ENCODE measurements around the gene ZC3H6. TPM values are rescaled to one million over a fixed set of nuclear protein-coding genes. Genes with fewer than 3 reads are reported as not detected.

The ZC3H6 gene
- total RNA-seq (2012; rRNA removed) (2.0 and 2.2 TPM in 2 replicates), polyA plus RNA-seq (2012; rRNA removed) (0.55 and 0.60 TPM in 2 replicates), Bru-seq, nascent RNA (percentile 52 among the genes with signal in this experiment), BruChase-seq, experiment 1, labeled RNA remaining after a 6-hour chase (percentile 70 among the genes with signal in this experiment), BruChase-seq, experiment 2, labeled RNA remaining after a 2-hour chase (percentile 69 among the genes with signal in this experiment)
- polyA plus RNA-seq (2012; cell fraction: cytosol; rRNA removed): 0.14 and 0.18 TPM in 2 replicates
- polyA plus RNA-seq (2012; cell fraction: nucleus; rRNA removed; ENCODE audit: low replicate concordance): 0.29 and 1.2 TPM in 2 replicates
- long read RNA-seq, full-length matches to known transcripts: 1 of 7 reads
- long read RNA-seq, partial matches to known transcripts: 5 of 7 reads
- long read RNA-seq, other reads (novel, unspliced or antisense): 1 of 7 reads

- no peaks in the 10 kb centered on the region for H3K4me1 ChIP-seq (ENCODE audit: control insufficient read depth, insufficient read depth, low read length)
- H4K8ac ChIP-seq (ENCODE audit: low read depth in 2 of 2, low read length in 2 of 2): peak within 1 kb of the TSS; percentile 94 to 95
- H3K23ac ChIP-seq (ENCODE audit: low read depth, low read length): peak within 1 kb of the TSS; percentile 93
- no TSS peak for BruUV-seq (replicated peaks)
- 0% methylated on average over 22 of the region's 60 CpGs; no CpG with 5 or more reads in 1 of the 2 experiments for WGBS, 2 experiments (ENCODE audit: extremely low coverage in 2 of 2, insufficient read length in 1 of 2)
- H3K9me3 ChIP-seq (ENCODE audit: control insufficient read depth, insufficient read depth, low read length): no peaks in the 10 kb centered on the region
- peak within 1 kb of the TSS; percentile 98 for H2BK5ac ChIP-seq (ENCODE audit: low read depth, low read length, poor library complexity, severe bottlenecking)
- peak within 1 kb of the TSS; percentile 95 for H4K5ac ChIP-seq (ENCODE audit: low read depth, low read length)
- peak within 1 kb of the TSS; percentile 89 for H4K91ac ChIP-seq (ENCODE audit: insufficient read depth, low read depth, low read length)
- H3K36me3 ChIP-seq (ENCODE audit: control insufficient read depth, insufficient read depth, low read length): no peaks in the 10 kb centered on the region
- no peak within 1 kb of the TSS for H2BK20ac ChIP-seq (ENCODE audit: low read depth, low read length)
- H3K18ac ChIP-seq (ENCODE audit: low read depth, low read length): peak within 1 kb of the TSS; percentile 92
- DNase-seq (peak; percentile 98), ATAC-seq (ENCODE audit: low read depth) (peak; percentile 96)
- in situ Hi-C loops (cut with MboI; ENCODE audit: low sequenced_read_pairs): no loop called here
- no peaks in the 10 kb centered on the region; a peak in 1 of 4 replicates for H3K79me1 ChIP-seq (ENCODE audit: low read depth in 1 of 2, low read length in 2 of 2)
- H3K56ac ChIP-seq (ENCODE audit: extremely low read depth, insufficient read depth, low read length): peak within 1 kb of the TSS; percentile 96
- H3K9me1 ChIP-seq (ENCODE audit: insufficient read depth, low read length): no peaks in the 10 kb centered on the region
- POLR2A ChIA-PET (ENCODE audit: unreplicated experiment): no interaction called here
- H3K27ac ChIP-seq (ENCODE audit: insufficient read depth, low read length): peak within 1 kb of the TSS; percentile 99
- peak within 1 kb of the TSS; percentile 93 for H3K4me2 ChIP-seq (ENCODE audit: low read depth, low read length)
- no peaks in the 10 kb centered on the region for H3K27me3 ChIP-seq (ENCODE audit: control insufficient read depth, insufficient read depth, low read length)
- intact Hi-C loops (cut with micrococcal nuclease): loop anchor here (5.0 kb wide), 2 partner anchors 67 to 218 kb away; partner anchors contain the start of gene TMEM87B
- H3K14ac ChIP-seq (replicated peaks; ENCODE audit: low read depth, low read length): peak within 1 kb of the TSS; percentile 96
- H2AFZ ChIP-seq (replicated peaks; ENCODE audit: low read length, poor library complexity): peak within 1 kb of the TSS; percentile 96
- peak within 1 kb of the TSS; percentile 70; the same call in 1 of the 2 replicates for H2BK120ac ChIP-seq (ENCODE audit: low read depth, low read length)
- peak within 1 kb of the TSS; percentile 98 for H2AK9ac ChIP-seq (replicated peaks; ENCODE audit: low read depth, low read length, poor library complexity)
- peak within 1 kb of the TSS; percentile 86 for H3K4me3 ChIP-seq (ENCODE audit: insufficient read depth, low read depth, low read length)
- H4K20me1 ChIP-seq (ENCODE audit: insufficient read depth, low read length): no peaks in the 10 kb centered on the region
- peak within 1 kb of the TSS; percentile 89 for H2AK5ac ChIP-seq (ENCODE audit: low read depth, low read length)
- CTCF ChIA-PET: interaction anchor here (0.6 kb wide), 1 partner anchor 155 kb away, joined by 3 read pairs; no protein-coding TSS in a partner anchor
- dilution Hi-C loops (cut with HindIII; ENCODE audit: low sequenced_read_pairs, unreplicated experiment): no loop called here
- H3K9ac ChIP-seq (ENCODE audit: low read depth, low read length): peak within 1 kb of the TSS; percentile 98
- peak within 1 kb of the TSS; percentile 97 for H3K4ac ChIP-seq (ENCODE audit: low read depth, low read length)
- no peak within 1 kb of the TSS; the same call in 2 of the 3 replicates for H2BK15ac ChIP-seq (ENCODE audit: low read depth, low read length)
- TF ChIP-seq FOS (IDR thresholded peaks at IDR 0.05; ENCODE audit: low read depth, low read length) (0 out of 2 replicates have a peak, but pooled peaks have one; percentile 2), BHLHE40 (IDR thresholded peaks at IDR 0.05; ENCODE audit: low read depth, low read length) (no peak; the same call in 1 of the 2 replicates), USF2 (IDR thresholded peaks at IDR 0.05; ENCODE audit: low read depth, low read length) (peak; percentile 49; the same call in 1 of the 2 replicates), ELK1 (IDR thresholded peaks at IDR 0.05; ENCODE audit: borderline replicate concordance, low read depth, low read length) (no peak), RAD21 (IDR thresholded peaks at IDR 0.05; ENCODE audit: low read length) (0 out of 2 replicates have a peak, but pooled peaks have one; percentile 13), MXI1 (IDR thresholded peaks at IDR 0.05; ENCODE audit: borderline replicate concordance, low read depth, low read length) (no peak), MAFK (IDR thresholded peaks at IDR 0.05; ENCODE audit: low read depth, low read length) (no peak), RCOR1 (IDR thresholded peaks at IDR 0.05; ENCODE audit: insufficient replicate concordance, low read length) (no peak), POLR2A (IDR thresholded peaks at IDR 0.05; ENCODE audit: low read depth, low read length) (peak; percentile 92), SMC3 (IDR thresholded peaks at IDR 0.05; ENCODE audit: low read depth, low read length) (no peak), NFE2L2 (IDR thresholded peaks at IDR 0.05; ENCODE audit: low read depth, low read length) (no peak), CTCF (conservative IDR thresholded peaks at IDR 0.05; ENCODE audit: low read depth, low read length) (peak; percentile 29; the same call in 1 of the 2 replicates)
Measured at GRCh38 chr2:112275311-112275886, at the start of gene ZC3H6. TSS of gene ZC3H6 (plus strand) at chr2:112275597. CDS start at chr2:112275995, 398 bp downstream.

Data from IMR-90 (cell line).